Testis (tissue), 3 donors: ENCODE measurements around the gene COL5A1. TPM values are rescaled to one million over a fixed set of nuclear protein-coding genes. Genes with fewer than 3 reads are reported as not detected.

ENCODE experiments used
- DNase-seq: peaks from one replicate; pipeline ENCODE4 v3.0.0-alpha.2; 2019
- H3K27ac ChIP-seq, 2 donors: fragments of 200-600 bp; sonication (generic); one replicate each; pipeline ENCODE4 v1.5.1; 2019
- H3K27me3 ChIP-seq: fragments of 200-600 bp; sonication (generic); one replicate; pipeline ENCODE4 v1.5.1; 2019
- H3K36me3 ChIP-seq: fragments of 200-600 bp; sonication (generic); one replicate; pipeline ENCODE4 v1.5.1; 2017; ENCODE audit warnings: low read depth; ENCODE audit errors: missing control alignments
- H3K4me1 ChIP-seq: fragments of 200-600 bp; sonication (generic); one replicate; pipeline ENCODE4 v1.5.1; 2019
- H3K4me3 ChIP-seq, 2 donors: fragments of 200-600 bp; sonication (generic); one replicate each; pipeline ENCODE4 v1.5.1; 2017 to 2019
- H3K9me3 ChIP-seq: fragments of 200-600 bp; sonication (generic); one replicate; pipeline ENCODE4 v1.5.1; 2017
- CTCF ChIP-seq, 3 experiments: fragments of 450-650 bp in 2 of 3; fragments of 200-600 bp in 1 of 3; sonication (generic) in 1 of 3; IDR thresholded peaks; one replicate each; pipeline ENCODE4 v1.5.1; 2016 to 2019; ENCODE audit warnings: antibody characterized with exemption in 3 of 3, mild to moderate bottlenecking in 2 of 3, moderate library complexity in 1 of 3
- POLR2A ChIP-seq: fragments of 450-650 bp; IDR thresholded peaks from one replicate; pipeline ENCODE4 v1.6.1; 2017; ENCODE audit warnings: antibody characterized with exemption, mild to moderate bottlenecking, moderate library complexity
- WGBS, 2 donors: methylation state at CpG; one replicate each; pipeline ENCODE4 v1.1.5; 2018; 5-methylcytosine and 5-hydroxymethylcytosine counted together
- intact Hi-C: fragments of 100-400 bp; cut with DNase I; formaldehyde crosslinking; loops from one replicate; pipeline ENCODE4 v1.15.1; 2023; ENCODE audit warnings: low total_unique reads
- polyA plus RNA-seq: library from polyadenylated mRNA; stranded (reverse); fragments of 350-450 nt; fragmentation: Illumina TruSeq; extraction: RNeasy Lipid Tissue Mini Kit (QIAGEN cat#74804); gene quantifications from one replicate; pipeline ENCODE4 v1.2.3, GENCODE V29; 2014; ENCODE audit warnings: low read depth, low replicate concordance; ENCODE audit not compliant: insufficient read depth
- total RNA-seq, 2 donors: library from RNA; depleted of rRNA; stranded (reverse); fragments of >200 nt; gene quantifications; one replicate each; pipeline ENCODE4 v1.2.3, GENCODE V29; 2016

Gene COL5A1
- total and polyA plus RNA-seq, 3 donors from 2014 or later = 18.5 to 34.3 (median 20.8) TPM

- Histone ChIP-seq H3K4me3 (no peak overlapping the region), H3K36me3 (no peaks in the 10 kb centered on the region), H3K27me3 (no peaks in the 10 kb centered on the region), H3K9me3 (no peaks in the 10 kb centered on the region), H3K4me1 (no peaks in the 10 kb centered on the region), H3K27ac (no peak overlapping the region)
- DNase-seq = no peak
- 81 to 84% methylated on average over 22 to 28 of the region's 28 CpGs for WGBS, 2 donors
- intact Hi-C loops = no loop called here
- TF ChIP-seq POLR2A (no peak), CTCF (IDR thresholded peaks at IDR 0.05) (no peak)
These were observed 140.1 kb downstream of the COL5A1 start for GRCh38 chr9:134781591-134782302.

- TF ChIP-seq POLR2A = no peak
- DNase-seq = no peak
- no peak overlapping the region for H3K27ac ChIP-seq
- H3K9me3 ChIP-seq = no peaks in the 10 kb centered on the region
- intact Hi-C loops = no loop called here
- 78 to 81% methylated on average over 28 to 33 of the region's 33 CpGs for WGBS, 2 donors
- H3K36me3 ChIP-seq = no peaks in the 10 kb centered on the region
- no peaks in the 10 kb centered on the region for H3K27me3 ChIP-seq
- no peak overlapping the region for H3K4me3 ChIP-seq
- no peaks in the 10 kb centered on the region for H3K4me1 ChIP-seq
These were observed 141.5 kb downstream of the COL5A1 start for GRCh38 chr9:134782921-134783698.

GRCh38 chr9:134783699-134784039, 142.1 kb downstream of the COL5A1 start:
- DNase-seq = peak; percentile 23
- intact Hi-C loops = no loop called here
- WGBS, 2 donors = 80 to 90% methylated on average over 12 of the region's 12 CpGs
- Histone ChIP-seq H3K36me3 (no peaks in the 10 kb centered on the region), H3K9me3 (no peaks in the 10 kb centered on the region), H3K4me3 (no peak overlapping the region), H3K27ac (no peak overlapping the region), H3K4me1 (no peaks in the 10 kb centered on the region), H3K27me3 (no peaks in the 10 kb centered on the region)
- no peak for TF ChIP-seq CTCF (IDR thresholded peaks at IDR 0.05)
- TF ChIP-seq POLR2A = no peak

GRCh38 chr9:134784577-134785305, 143.1 kb downstream of the COL5A1 start:
- H3K9me3 ChIP-seq = no peaks in the 10 kb centered on the region
- H3K36me3 ChIP-seq = no peaks in the 10 kb centered on the region
- H3K27ac ChIP-seq = no peak overlapping the region

More at GRCh38 chr9:134784577-134785305, 143.1 kb downstream of the COL5A1 start:
- intact Hi-C loops = no loop called here
- DNase-seq = no peak
- Histone ChIP-seq H3K27me3 (no peaks in the 10 kb centered on the region), H3K4me1 (no peaks in the 10 kb centered on the region), H3K4me3 (no peak overlapping the region)
- no peak for TF ChIP-seq POLR2A
- TF ChIP-seq CTCF (IDR thresholded peaks at IDR 0.05) = no peak
- 75 to 81% methylated on average over 21 to 23 of the region's 23 CpGs for WGBS, 2 donors
